Mucosa of gallbladder (tissue), 1 donor: Measurements from ENCODE around the gene CRTAC1. TPM values are rescaled to one million over a fixed set of nuclear protein-coding genes. Genes with fewer than 3 reads are reported as not detected.

Experiments used
- DNase-seq: peaks from one replicate; pipeline ENCODE4 v3.0.0-alpha.2; 2020; ENCODE audit warnings: low spot score
- total RNA-seq: library from RNA; stranded (reverse); gene quantifications from one replicate; pipeline ENCODE4 v1.2.1, GENCODE V29; 2021
- donor health status: DM: no; HTN: no; CAD: no.

Gene CRTAC1
- total RNA-seq, 1 donor from 2014 or later = 1.6 TPM

GRCh38 chr10:97923476-97923875 is 106.9 kb downstream of the CRTAC1 start:
- DNase-seq = no peak

- DNase-seq = no peak
Observed at GRCh38 chr10:97923057-97923456, 107.4 kb downstream of the CRTAC1 start.

- DNase-seq = no peak
Observed at GRCh38 chr10:97922022-97922758, 108.2 kb downstream of the CRTAC1 start.

- no peak for DNase-seq
Observed at GRCh38 chr10:97921581-97922021, 108.8 kb downstream of the CRTAC1 start.

GRCh38 chr10:97920865-97921264 is 109.6 kb downstream of the CRTAC1 start:
- DNase-seq = no peak

GRCh38 chr10:97919012-97919411 is 111.4 kb downstream of the CRTAC1 start:
- no peak for DNase-seq

- peak; percentile 19 for DNase-seq
Observed at GRCh38 chr10:97916586-97916985, 113.8 kb downstream of the CRTAC1 start.

GRCh38 chr10:97915346-97916131 is 114.9 kb downstream of the CRTAC1 start:
- no peak for DNase-seq

GRCh38 chr10:97914837-97915211 is 115.6 kb downstream of the CRTAC1 start:
- peak; percentile 70 for DNase-seq

- no peak for DNase-seq
Observed at GRCh38 chr10:97914171-97914836, 116.1 kb downstream of the CRTAC1 start.

GRCh38 chr10:97913614-97914013 is 116.8 kb downstream of the CRTAC1 start:
- DNase-seq = no peak

GRCh38 chr10:97913193-97913592 is 117.2 kb downstream of the CRTAC1 start:
- DNase-seq = no peak

- no peak for DNase-seq
Observed at GRCh38 chr10:97911217-97911616, 119.2 kb downstream of the CRTAC1 start.

- no peak for DNase-seq
Observed at GRCh38 chr10:97910661-97911060, 119.8 kb downstream of the CRTAC1 start.

- DNase-seq = no peak
Observed at GRCh38 chr10:97907830-97908229, 122.6 kb downstream of the CRTAC1 start.

GRCh38 chr10:97907211-97907610 is 123.2 kb downstream of the CRTAC1 start:
- no peak for DNase-seq

GRCh38 chr10:97905276-97905675 is 125.1 kb downstream of the CRTAC1 start:
- no peak for DNase-seq

GRCh38 chr10:97904576-97904975 is 125.8 kb downstream of the CRTAC1 start:
- DNase-seq = no peak

GRCh38 chr10:97904018-97904381 is 126.4 kb downstream of the CRTAC1 start:
- DNase-seq = no peak

GRCh38 chr10:97903128-97904017 is 127.0 kb downstream of the CRTAC1 start:
- no peak for DNase-seq

GRCh38 chr10:97901381-97901780 is 129.0 kb downstream of the CRTAC1 start:
- no peak for DNase-seq

- DNase-seq = no peak
Observed at GRCh38 chr10:97898429-97898828, 132.0 kb downstream of the CRTAC1 start.
